ENCODE results near the gene TPSB2. TPM values are rescaled to one million over a fixed set of nuclear protein-coding genes. Genes with fewer than 3 reads are reported as not detected.

The TPSB2 gene
- total RNA-seq, 1 experiment from 2014 or later = not detected

GRCh38 chr16:1210461-1210860, 19.5 kb downstream of the TPSB2 start:
- Histone ChIP-seq H4K20me1 (ENCODE audit: insufficient read depth) (no peaks in the 10 kb centered on the region), H3K4me3 (no peak overlapping the region), H3F3A (ENCODE audit: insufficient read depth, low read depth) (no peaks in the 10 kb centered on the region), H3K27me3 (ENCODE audit: insufficient read depth, low read depth) (peaks cover 84% of the 10 kb centered on the region), H3K79me2 (ENCODE audit: low read depth) (no peaks in the 10 kb centered on the region), H3K4me2 (no peak overlapping the region), H3K36me3 (ENCODE audit: low read depth) (no peaks in the 10 kb centered on the region), H3K9me3 (ENCODE audit: insufficient read depth, low read depth) (no peaks in the 10 kb centered on the region), H3K9me2 (ENCODE audit: insufficient read depth) (no peaks in the 10 kb centered on the region), H2AFZ (no peak overlapping the region), H3K27ac (no peak overlapping the region), H3K4me1 (replicated peaks; ENCODE audit: insufficient read depth) (no peaks in the 10 kb centered on the region)
- no TSS peak for BruUV-seq (replicated peaks)
- no peak for DNase-seq
- no peak for TF ChIP-seq EZH2 (IDR thresholded peaks at IDR 0.05; ENCODE audit: low read depth)
- TF ChIP-seq CTCF (conservative IDR thresholded peaks at IDR 0.05) = no peak
- ChIA-PET CTCF (no interaction called here), POLR2A (ENCODE audit: unreplicated experiment) (no interaction called here)
- intact Hi-C loops (cut with micrococcal nuclease; ENCODE audit: unreplicated experiment) = no loop called here

GRCh38 chr16:1209081-1209480, 20.9 kb downstream of the TPSB2 start:
- Histone ChIP-seq H3K79me2 (ENCODE audit: low read depth) (no peaks in the 10 kb centered on the region), H3K4me3 (no peak overlapping the region), H2AFZ (no peak overlapping the region), H3F3A (ENCODE audit: insufficient read depth, low read depth) (no peaks in the 10 kb centered on the region), H3K9me3 (ENCODE audit: insufficient read depth, low read depth) (no peaks in the 10 kb centered on the region), H3K9me2 (ENCODE audit: insufficient read depth) (no peaks in the 10 kb centered on the region), H3K4me2 (no peak overlapping the region), H3K27me3 (ENCODE audit: insufficient read depth, low read depth) (peaks cover 82% of the 10 kb centered on the region), H3K4me1 (replicated peaks; ENCODE audit: insufficient read depth) (no peaks in the 10 kb centered on the region), H3K27ac (no peak overlapping the region), H3K36me3 (ENCODE audit: low read depth) (no peaks in the 10 kb centered on the region), H4K20me1 (ENCODE audit: insufficient read depth) (no peaks in the 10 kb centered on the region; the same call in 1 of the 2 replicates)
- BruUV-seq (replicated peaks) = no TSS peak
- DNase-seq = no peak
- TF ChIP-seq CTCF (conservative IDR thresholded peaks at IDR 0.05) = no peak
- TF ChIP-seq EZH2 (IDR thresholded peaks at IDR 0.05; ENCODE audit: low read depth) = no peak
- intact Hi-C loops (cut with micrococcal nuclease; ENCODE audit: unreplicated experiment) = no loop called here
- ChIA-PET POLR2A (ENCODE audit: unreplicated experiment) (no interaction called here), CTCF (no interaction called here)

- no peaks in the 10 kb centered on the region for H3K4me1 ChIP-seq (replicated peaks; ENCODE audit: insufficient read depth)
- intact Hi-C loops (cut with micrococcal nuclease; ENCODE audit: unreplicated experiment) = no loop called here
- H4K20me1 ChIP-seq (ENCODE audit: insufficient read depth) = no peaks in the 10 kb centered on the region; the same call in 1 of the 2 replicates
- H3K9me2 ChIP-seq (ENCODE audit: insufficient read depth) = no peaks in the 10 kb centered on the region
- H3K4me3 ChIP-seq = no peak overlapping the region
- peaks cover 82% of the 10 kb centered on the region for H3K27me3 ChIP-seq (ENCODE audit: insufficient read depth, low read depth)
- no peak for DNase-seq
- H3K9me3 ChIP-seq (ENCODE audit: insufficient read depth, low read depth) = no peaks in the 10 kb centered on the region
- TF ChIP-seq EZH2 (IDR thresholded peaks at IDR 0.05; ENCODE audit: low read depth) (no peak), CTCF (conservative IDR thresholded peaks at IDR 0.05) (no peak)
- H3K27ac ChIP-seq = no peak overlapping the region
- H3F3A ChIP-seq (ENCODE audit: insufficient read depth, low read depth) = no peaks in the 10 kb centered on the region
- no TSS peak for BruUV-seq (replicated peaks)
- no peak overlapping the region for H2AFZ ChIP-seq
- no peak overlapping the region for H3K4me2 ChIP-seq
- ChIA-PET POLR2A (ENCODE audit: unreplicated experiment) (no interaction called here), CTCF (no interaction called here)
- H3K79me2 ChIP-seq (ENCODE audit: low read depth) = no peaks in the 10 kb centered on the region
- H3K36me3 ChIP-seq (ENCODE audit: low read depth) = no peaks in the 10 kb centered on the region
These were observed 21.6 kb downstream of the TPSB2 start for GRCh38 chr16:1208239-1208830.
